Astrocyte of the spinal cord (primary cell): ENCODE results near the gene PLSCR4.

Experiments
- DNase-seq: peaks from one replicate; pipeline ENCODE4 v3.0.0; 2011; ENCODE audit warnings: low read depth, low spot score
- H3K4me3 ChIP-seq: 2 replicates; pipeline ENCODE4 v1.5.1; 2011; ENCODE audit warnings: low read depth, mild to moderate bottlenecking, low read length, moderate library complexity
- CTCF ChIP-seq: IDR thresholded peaks from 2 replicates; pipeline ENCODE4 v1.5.1; 2012; ENCODE audit warnings: low read depth, mild to moderate bottlenecking, low read length, inconsistent platforms
- in situ Hi-C: cut with HindIII; loops from 2 replicates; pipeline ENCODE4 v1.10.0; 2017; ENCODE audit warnings: low sequenced_read_pairs

The PLSCR4 gene

GRCh38 chr3:146247911-146248310 is 3.0 kb downstream of the PLSCR4 start:
- TF ChIP-seq CTCF: no peak
- DNase-seq: no peak
- no peak overlapping the region for H3K4me3 ChIP-seq
- in situ Hi-C loops: no loop called here

GRCh38 chr3:146246526-146246925 is 4.4 kb downstream of the PLSCR4 start:
- TF ChIP-seq CTCF: no peak
- no peak for DNase-seq
- in situ Hi-C loops: no loop called here
- no peak overlapping the region for H3K4me3 ChIP-seq

GRCh38 chr3:146243559-146243958 is 7.3 kb downstream of the PLSCR4 start:
- in situ Hi-C loops: no loop called here
- no peak for DNase-seq
- TF ChIP-seq CTCF: no peak
- H3K4me3 ChIP-seq: no peak overlapping the region

GRCh38 chr3:146241523-146242240 is 9.2 kb downstream of the PLSCR4 start:
- no peak overlapping the region for H3K4me3 ChIP-seq
- in situ Hi-C loops: no loop called here
- DNase-seq: peak; percentile 63
- TF ChIP-seq CTCF: no peak

- in situ Hi-C loops: no loop called here
- no peak for DNase-seq
- TF ChIP-seq CTCF: no peak
- no peak overlapping the region for H3K4me3 ChIP-seq
Observed at GRCh38 chr3:146233487-146233886, 17.4 kb downstream of the PLSCR4 start.

- in situ Hi-C loops: no loop called here
Observed at GRCh38 chr3:146227486-146227885, 23.4 kb downstream of the PLSCR4 start.

More at GRCh38 chr3:146227486-146227885, 23.4 kb downstream of the PLSCR4 start:
- TF ChIP-seq CTCF: no peak
- no peak overlapping the region for H3K4me3 ChIP-seq
- DNase-seq: no peak
